H9 (cell line): ENCODE results near the gene AIG1. TPM values are rescaled to one million over a fixed set of nuclear protein-coding genes. Genes with fewer than 3 reads are reported as not detected.

Source experiments
- DNase-seq: peaks from one replicate; pipeline ENCODE4 v3.0.0-alpha.2; 2017
- H2AFZ ChIP-seq: one replicate; pipeline ENCODE4 v1.6.1; 2013; ENCODE audit warnings: mild to moderate bottlenecking, low read length, control low read depth, moderate library complexity
- H2AK5ac ChIP-seq: 2 replicates; pipeline ENCODE4 v1.6.1; 2013; ENCODE audit warnings: low read length, control low read depth, mixed read lengths; ENCODE audit not compliant: insufficient read length
- H2BK120ac ChIP-seq: one replicate; pipeline ENCODE4 v1.6.1; 2013; ENCODE audit warnings: low read depth, mild to moderate bottlenecking, low read length, control low read depth, inconsistent platforms; ENCODE audit not compliant: poor library complexity, severe bottlenecking
- H2BK12ac ChIP-seq: 2 replicates; pipeline ENCODE4 v1.6.1; 2013; ENCODE audit warnings: low read length, control low read depth, mixed read lengths, low read depth; ENCODE audit not compliant: insufficient read length
- H2BK15ac ChIP-seq: 2 replicates; pipeline ENCODE4 v1.6.1; 2013; ENCODE audit warnings: low read depth, low read length, control low read depth
- H2BK20ac ChIP-seq: one replicate; pipeline ENCODE4 v1.6.1; 2013; ENCODE audit warnings: low read depth, mild to moderate bottlenecking, low read length, control low read depth, inconsistent platforms; ENCODE audit not compliant: poor library complexity, severe bottlenecking
- H2BK5ac ChIP-seq: 2 replicates; pipeline ENCODE4 v1.6.1; 2013; ENCODE audit warnings: low read length, control low read depth, mixed read lengths; ENCODE audit not compliant: insufficient read length
- H3K14ac ChIP-seq: 2 replicates; pipeline ENCODE4 v1.6.1; 2013; ENCODE audit warnings: low read length, control low read depth; ENCODE audit not compliant: insufficient read depth
- H3K18ac ChIP-seq: 2 replicates; pipeline ENCODE4 v1.6.1; 2013; ENCODE audit warnings: low read depth, mild to moderate bottlenecking, mixed read lengths, low read length, control low read depth; ENCODE audit not compliant: insufficient read length
- H3K23ac ChIP-seq: 2 replicates; pipeline ENCODE4 v1.6.1; 2013; ENCODE audit warnings: low read length, control low read depth, mixed read lengths, low read depth; ENCODE audit not compliant: insufficient read length
- H3K23me2 ChIP-seq: 2 replicates; pipeline ENCODE4 v1.6.1; 2013; ENCODE audit warnings: low read depth, mild to moderate bottlenecking, mixed read lengths, low read length, control low read depth; ENCODE audit not compliant: insufficient read length, poor library complexity, severe bottlenecking
- H3K27ac ChIP-seq: 2 replicates; pipeline ENCODE4 v1.5.1; 2013; ENCODE audit warnings: low read length, control low read depth, mixed read lengths, low read depth; ENCODE audit not compliant: insufficient read length
- H3K27me3 ChIP-seq: 2 replicates; pipeline ENCODE4 v1.6.1; 2013; ENCODE audit warnings: low read length, control low read depth, inconsistent platforms; ENCODE audit not compliant: insufficient read depth
- H3K4ac ChIP-seq: 2 replicates; pipeline ENCODE4 v1.6.1; 2013; ENCODE audit warnings: low read depth, mild to moderate bottlenecking, control low read depth, inconsistent platforms, low read length, moderate library complexity
- H3K4me1 ChIP-seq: 2 replicates; pipeline ENCODE4 v1.6.1; 2013; ENCODE audit warnings: low read length, control low read depth, inconsistent platforms; ENCODE audit not compliant: insufficient read depth
- H3K4me2 ChIP-seq: 2 replicates; pipeline ENCODE4 v1.6.1; 2013; ENCODE audit warnings: low read length, control low read depth, mixed read lengths; ENCODE audit not compliant: insufficient read length, insufficient read depth
- H3K56ac ChIP-seq: 2 replicates; pipeline ENCODE4 v1.6.1; 2013; ENCODE audit warnings: low read depth, mild to moderate bottlenecking, mixed read lengths, low read length, control low read depth; ENCODE audit not compliant: insufficient read length
- H3K79me1 ChIP-seq: 2 replicates; pipeline ENCODE4 v1.6.1; 2013; ENCODE audit warnings: low read depth, mild to moderate bottlenecking, moderate library complexity, low read length, control low read depth, inconsistent platforms; ENCODE audit not compliant: insufficient read depth, poor library complexity, severe bottlenecking
- H3K79me2 ChIP-seq: 2 replicates; pipeline ENCODE4 v1.6.1; 2013; ENCODE audit warnings: low read length, control low read depth, inconsistent platforms; ENCODE audit not compliant: insufficient read depth
- H3K9ac ChIP-seq: 2 replicates; pipeline ENCODE4 v1.6.1; 2013; ENCODE audit warnings: low read length, control low read depth, mixed read lengths; ENCODE audit not compliant: insufficient read length; ENCODE audit errors: extremely low read depth
- H3K9me3 ChIP-seq: one replicate; pipeline ENCODE4 v1.6.1; 2013; ENCODE audit warnings: low read depth, low read length, inconsistent platforms; ENCODE audit not compliant: control insufficient read depth
- H3T11ph ChIP-seq: one replicate; pipeline ENCODE4 v1.6.1; 2013; ENCODE audit warnings: mild to moderate bottlenecking, low read length, control low read depth, inconsistent platforms
- H4K20me1 ChIP-seq: one replicate; pipeline ENCODE4 v1.6.1; 2013; ENCODE audit not compliant: control insufficient read depth, insufficient read length, insufficient read depth
- H4K5ac ChIP-seq: 2 replicates; pipeline ENCODE4 v1.6.1; 2013; ENCODE audit warnings: low read depth, mild to moderate bottlenecking, mixed read lengths, low read length, control low read depth; ENCODE audit not compliant: insufficient read length
- H4K8ac ChIP-seq: replicated peaks from 2 replicates; pipeline ENCODE4 v1.6.1; 2013; ENCODE audit warnings: low read length, control low read depth, mixed read lengths, low read depth; ENCODE audit not compliant: insufficient read length
- H4K91ac ChIP-seq: 2 replicates; pipeline ENCODE4 v1.6.1; 2013; ENCODE audit warnings: low read depth, mild to moderate bottlenecking, moderate library complexity, mixed read lengths, low read length, control low read depth; ENCODE audit not compliant: insufficient read length
- H3K27ac Mint-ChIP-seq, 3 experiments: 2 replicates in 2 of 3; 3 replicates in 1 of 3; pipeline ENCODE4 v1.8.0; 2020 to 2021; ENCODE audit warnings: mixed read lengths in 3 of 3, mild to moderate bottlenecking in 1 of 3, moderate library complexity in 1 of 3
- H3K27me3 Mint-ChIP-seq: 2 replicates; pipeline ENCODE4 v1.8.0; 2021; ENCODE audit warnings: low read depth, mild to moderate bottlenecking, moderate library complexity, mixed read lengths
- H3K36me3 Mint-ChIP-seq, 3 experiments: 2 replicates in 2 of 3; 3 replicates in 1 of 3; pipeline ENCODE4 v1.8.0; 2020 to 2021; ENCODE audit warnings: low read depth in 3 of 3, mixed read lengths in 3 of 3; ENCODE audit not compliant: insufficient read depth in 1 of 3
- H3K4me1 Mint-ChIP-seq, 2 experiments: 2 replicates each; pipeline ENCODE4 v1.8.0; 2020; ENCODE audit warnings: mixed read lengths in 2 of 2
- H3K4me3 Mint-ChIP-seq, 2 experiments: 2 replicates in 1 of 2; 3 replicates in 1 of 2; pipeline ENCODE4 v1.8.0; 2020 to 2021; ENCODE audit warnings: mild to moderate bottlenecking in 2 of 2, mixed read lengths in 2 of 2, moderate library complexity in 1 of 2
- H3K9me3 Mint-ChIP-seq, 2 experiments: 2 replicates in 1 of 2; 3 replicates in 1 of 2; pipeline ENCODE4 v1.8.0; 2020; ENCODE audit warnings: mild to moderate bottlenecking in 2 of 2, mixed read lengths in 2 of 2, moderate library complexity in 1 of 2
- CTCF ChIP-seq: fragments of 200-600 bp; sonication (generic); conservative IDR thresholded peaks from 3 replicates; pipeline ENCODE4 v1.8.0; 2021; ENCODE audit warnings: antibody characterized with exemption, mild to moderate bottlenecking
- WGBS: extraction: QIAGEN DNeasy Blood & Tissue Kit; methylation state at CpG from one replicate; pipeline ENCODE4 v1.1.7; 2013; ENCODE audit warnings: missing lambda C conversion rate, low lambda C conversion rate, mixed read lengths; ENCODE audit not compliant: insufficient read length; ENCODE audit errors: extremely low coverage; 5-methylcytosine and 5-hydroxymethylcytosine counted together
- total RNA-seq: library from RNA; stranded (reverse); gene quantifications from 2 replicates; pipeline ENCODE4 v1.2.1, GENCODE V29; 2021

Gene AIG1
- total RNA-seq, 1 experiment from 2014 or later = 44.6 TPM

- Histone ChIP-seq H3K14ac (no peak overlapping the region), H2BK20ac (no peak overlapping the region), H3K9me3 (no peaks in the 10 kb centered on the region), H3K4me1 (no peaks in the 10 kb centered on the region), H3K9ac (no peak overlapping the region), H2BK12ac (no peak overlapping the region), H4K5ac (no peak overlapping the region), H3K27me3 (no peaks in the 10 kb centered on the region), H3K27ac (no peak overlapping the region), H3T11ph (no peak overlapping the region), H3K18ac (no peak overlapping the region), H3K4ac (no peak overlapping the region), H4K91ac (no peak overlapping the region), H2AK5ac (no peak overlapping the region), H2BK5ac (no peak overlapping the region), H4K20me1 (no peaks in the 10 kb centered on the region), H2AFZ (no peak overlapping the region), H2BK15ac (no peak overlapping the region), H3K23me2 (no peaks in the 10 kb centered on the region), H3K4me2 (no peak overlapping the region), H3K79me1 (no peaks in the 10 kb centered on the region), H4K8ac (no peak overlapping the region), H2BK120ac (no peak overlapping the region), H3K79me2 (no peaks in the 10 kb centered on the region), H3K56ac (no peak overlapping the region), H3K23ac (no peak overlapping the region)
- DNase-seq = no peak
- Mint-ChIP-seq H3K9me3 (peaks cover 4 to 16% of the 10 kb centered on the region in 2 experiments; a peak in 2 of 5 replicates), H3K4me3 (no peak overlapping the region), H3K4me1 (peaks cover 0 to 5% of the 10 kb centered on the region in 2 experiments; a peak in 2 of 4 replicates), H3K27me3 (no peaks in the 10 kb centered on the region), H3K27ac (no peak overlapping the region), H3K36me3 (peaks cover 11 to 26% (median 16%) of the 10 kb centered on the region in 3 experiments)
- no CpG with 5 or more reads among the region's 3 CpGs for WGBS
- TF ChIP-seq CTCF = no peak
Measured at GRCh38 chr6:143213859-143214376, 153.2 kb downstream of the AIG1 start.
